IMR-90 (cell line): ENCODE measurements around the gene SLC8A1. TPM values are rescaled to one million over a fixed set of nuclear protein-coding genes. Genes with fewer than 3 reads are reported as not detected.
A peak's percentile ranks its signal among the peaks of the same experiment; 100 is the strongest.

ENCODE experiments used
- ATAC-seq: fragments of 200-7000 bp; cut with Tn5 transposase; 2 replicates; pipeline ENCODE4 v1.9.1; 2020; ENCODE audit warnings: low read depth, mild to moderate bottlenecking, moderate library complexity
- BruUV-seq: library from RNA; stranded (reverse); fragments of 400-500 nt; replicated peaks from 2 replicates; lab custom pipeline; 2021; lab: Mats Ljungman, UMichigan
- CTCF ChIA-PET: fragments of 300-600 bp; formaldehyde crosslinking; extraction: SDS; loops from one replicate; lab custom pipeline; 2021; ENCODE audit warnings: antibody characterized with exemption; lab: Yijun Ruan, JAX
- POLR2A ChIA-PET: fragments of 300-600 bp; sonication (Branson Sonifier 250); formaldehyde crosslinking; loops from one replicate; lab custom pipeline; 2022; ENCODE audit warnings: antibody characterized with exemption; ENCODE audit not compliant: unreplicated experiment; lab: Charles Lee
- DNase-seq: peaks from one replicate; pipeline ENCODE4 v3.0.0; 2013
- H2AFZ ChIP-seq: replicated peaks from 2 replicates; pipeline ENCODE3; 2013; ENCODE audit warnings: low read length, mild to moderate bottlenecking; ENCODE audit not compliant: poor library complexity
- H2AK5ac ChIP-seq: 2 replicates; pipeline ENCODE4 v1.6.1; 2013; ENCODE audit warnings: low read depth, low read length, inconsistent platforms
- H2AK9ac ChIP-seq: replicated peaks from 2 replicates; pipeline ENCODE3; 2013; ENCODE audit warnings: mild to moderate bottlenecking, low read depth, low read length, moderate library complexity; ENCODE audit not compliant: poor library complexity
- H2BK120ac ChIP-seq: 2 replicates; pipeline ENCODE4 v1.6.1; 2013; ENCODE audit warnings: low read depth, low read length, inconsistent platforms
- H2BK15ac ChIP-seq: 3 replicates; pipeline ENCODE4 v1.6.1; 2013; ENCODE audit warnings: low read depth, low read length, inconsistent platforms
- H2BK20ac ChIP-seq: 2 replicates; pipeline ENCODE4 v1.6.1; 2013; ENCODE audit warnings: low read depth, mild to moderate bottlenecking, inconsistent platforms, low read length, moderate library complexity
- H2BK5ac ChIP-seq: 2 replicates; pipeline ENCODE4 v1.6.1; 2013; ENCODE audit warnings: mild to moderate bottlenecking, low read depth, low read length, inconsistent platforms; ENCODE audit not compliant: poor library complexity, severe bottlenecking
- H3K14ac ChIP-seq: replicated peaks from 2 replicates; pipeline ENCODE4 v1.6.1; 2013; ENCODE audit warnings: low read depth, low read length, inconsistent platforms
- H3K18ac ChIP-seq: 2 replicates; pipeline ENCODE4 v1.6.1; 2013; ENCODE audit warnings: low read depth, low read length, control low read depth
- H3K23ac ChIP-seq: 2 replicates; pipeline ENCODE4 v1.6.1; 2013; ENCODE audit warnings: low read depth, low read length, inconsistent platforms
- H3K27ac ChIP-seq: 2 replicates; pipeline ENCODE4 v1.5.1; 2013; ENCODE audit warnings: mild to moderate bottlenecking, control low read depth, low read length; ENCODE audit not compliant: insufficient read depth
- H3K27me3 ChIP-seq: 2 replicates; pipeline ENCODE4 v1.6.1; 2013; ENCODE audit warnings: low read length; ENCODE audit not compliant: control insufficient read depth, insufficient read depth
- H3K36me3 ChIP-seq: 2 replicates; pipeline ENCODE4 v1.6.1; 2013; ENCODE audit warnings: low read length, mixed read lengths; ENCODE audit not compliant: control insufficient read depth, insufficient read depth
- H3K4ac ChIP-seq: 2 replicates; pipeline ENCODE4 v1.6.1; 2013; ENCODE audit warnings: low read depth, low read length, inconsistent platforms
- H3K4me1 ChIP-seq: 2 replicates; pipeline ENCODE4 v1.6.1; 2013; ENCODE audit warnings: low read length, mixed read lengths; ENCODE audit not compliant: control insufficient read depth, insufficient read depth
- H3K4me2 ChIP-seq: 2 replicates; pipeline ENCODE4 v1.6.1; 2013; ENCODE audit warnings: low read depth, mild to moderate bottlenecking, control low read depth, low read length, moderate library complexity
- H3K4me3 ChIP-seq: 2 replicates; pipeline ENCODE4 v1.5.1; 2013; ENCODE audit warnings: low read depth, mild to moderate bottlenecking, control low read depth, low read length, moderate library complexity; ENCODE audit not compliant: insufficient read depth
- H3K56ac ChIP-seq: 2 replicates; pipeline ENCODE4 v1.6.1; 2013; ENCODE audit warnings: low read length, inconsistent platforms; ENCODE audit not compliant: insufficient read depth; ENCODE audit errors: extremely low read depth
- H3K79me1 ChIP-seq, 2 experiments: 2 replicates each; pipeline ENCODE4 v1.6.1; 2013; ENCODE audit warnings: low read length in 2 of 2, inconsistent platforms in 1 of 2, low read depth in 1 of 2
- H3K9ac ChIP-seq: 2 replicates; pipeline ENCODE4 v1.6.1; 2013; ENCODE audit warnings: low read depth, low read length, control low read depth
- H3K9me1 ChIP-seq: 2 replicates; pipeline ENCODE4 v1.6.1; 2013; ENCODE audit warnings: low read length, inconsistent platforms; ENCODE audit not compliant: insufficient read depth
- H3K9me3 ChIP-seq: 2 replicates; pipeline ENCODE4 v1.6.1; 2013; ENCODE audit warnings: low read length; ENCODE audit not compliant: control insufficient read depth, insufficient read depth
- H4K20me1 ChIP-seq: 2 replicates; pipeline ENCODE4 v1.6.1; 2013; ENCODE audit warnings: low read length, inconsistent platforms; ENCODE audit not compliant: insufficient read depth
- H4K5ac ChIP-seq: 2 replicates; pipeline ENCODE4 v1.6.1; 2013; ENCODE audit warnings: mild to moderate bottlenecking, low read depth, low read length, control low read depth
- H4K8ac ChIP-seq, 2 experiments: 2 replicates each; pipeline ENCODE4 v1.6.1; 2013; ENCODE audit warnings: low read depth in 2 of 2, low read length in 2 of 2, control low read depth in 1 of 2, inconsistent platforms in 1 of 2
- H4K91ac ChIP-seq: 2 replicates; pipeline ENCODE4 v1.6.1; 2013; ENCODE audit warnings: low read depth, low read length, inconsistent platforms; ENCODE audit not compliant: insufficient read depth
- CEBPB ChIP-seq: IDR thresholded peaks from 2 replicates; pipeline ENCODE4 v1.6.1; 2012; ENCODE audit warnings: low read depth, low read length, improper control_type of control experiment
- NFE2L2 ChIP-seq: fragments of 150-350 bp; IDR thresholded peaks from 2 replicates; pipeline ENCODE4 v1.6.1; 2016; ENCODE audit warnings: low read depth, mild to moderate bottlenecking, low read length
- WGBS, 2 experiments: methylation state at CpG; one replicate each; pipeline versions ENCODE4 v1.1.5 to v1.1.7; 2013; ENCODE audit warnings: missing lambda C conversion rate in 2 of 2; ENCODE audit not compliant: insufficient read length in 1 of 2; ENCODE audit errors: extremely low coverage in 2 of 2; 5-methylcytosine and 5-hydroxymethylcytosine counted together
- dilution Hi-C: fragments of 300-500 bp; cut with HindIII; formaldehyde crosslinking; loops from one replicate; pipeline ENCODE4 v1.14.3; 2018; ENCODE audit warnings: low sequenced_read_pairs; ENCODE audit not compliant: unreplicated experiment
- in situ Hi-C: fragments of 300-500 bp; cut with MboI; formaldehyde crosslinking; loops from 3 replicates; pipeline ENCODE4 v1.14.3; 2019; ENCODE audit warnings: low sequenced_read_pairs, inconsistent platforms, mixed read lengths
- intact Hi-C: fragments of 100-400 bp; cut with micrococcal nuclease; formaldehyde crosslinking; loops from 2 replicates; pipeline ENCODE4 v1.10.0; 2022
- polyA plus RNA-seq, 3 experiments: library from polyadenylated mRNA; depleted of rRNA; stranded (reverse); fragments of >200 nt; gene quantifications; 2 replicates each; pipeline ENCODE4 v1.2.3, GENCODE V29; 2012; ENCODE audit warnings: low replicate concordance in 1 of 3
- total RNA-seq: library from RNA; depleted of rRNA; stranded (reverse); fragments of >200 nt; gene quantifications from 2 replicates; pipeline ENCODE4 v1.2.3, GENCODE V29; 2012

SLC8A1 gene
- total and polyA plus RNA-seq, 2 of the 4 experiments (the other 2 are of a cell fraction), result 7.7 to 57.0 TPM

DNA sequence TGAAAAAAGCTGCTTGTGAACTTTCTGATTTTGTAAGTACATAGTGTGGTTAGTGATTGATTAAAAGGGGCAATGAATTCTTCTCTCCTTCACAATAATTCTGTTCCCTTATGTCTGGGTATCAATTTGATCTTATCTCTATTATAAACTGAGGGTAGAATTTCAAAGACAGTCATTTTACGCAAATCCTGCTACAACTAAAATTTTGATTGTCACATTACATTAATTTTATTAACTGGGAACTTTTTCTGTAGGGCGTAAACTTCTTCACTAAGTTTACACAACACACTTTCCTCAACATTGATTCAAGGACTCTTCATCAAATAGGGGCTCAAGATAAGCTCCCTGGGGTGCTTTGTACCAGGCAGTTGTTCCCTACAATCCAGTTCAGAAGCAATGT lies 5.0 kb upstream of the SLC8A1 start:
- Histone ChIP-seq H3K4me2 (no peak overlapping the region), H3K4me1 (peaks cover 12% of the 10 kb centered on the region), H2BK5ac (no peak overlapping the region), H4K20me1 (no peaks in the 10 kb centered on the region), H3K56ac (no peak overlapping the region), H2AK5ac (no peak overlapping the region), H3K14ac (no peak overlapping the region), H3K18ac (no peak overlapping the region; the same call in 1 of the 2 replicates), H3K4me3 (no peak overlapping the region), H3K23ac (peak overlapping the region; percentile 28; the same call in 1 of the 2 replicates), H3K27me3 (no peaks in the 10 kb centered on the region), H3K9me3 (no peaks in the 10 kb centered on the region), H4K5ac (no peak overlapping the region; the same call in 1 of the 2 replicates), H3K9ac (no peak overlapping the region), H3K36me3 (no peaks in the 10 kb centered on the region), H2BK20ac (no peak overlapping the region), H2AFZ (no peak overlapping the region), H2BK15ac (0 out of 3 replicates have a peak overlapping the region, but pooled peaks have one; percentile 50), H3K4ac (no peak overlapping the region), H2AK9ac (no peak overlapping the region), H4K91ac (no peak overlapping the region), H3K9me1 (peaks cover 3% of the 10 kb centered on the region; the same call in 1 of the 2 replicates), H2BK120ac (no peak overlapping the region), H4K8ac (no peak overlapping the region), H3K27ac (no peak overlapping the region), H3K79me1 (peaks cover 0 to 5% of the 10 kb centered on the region in 2 experiments; a peak in 1 of 4 replicates)
- no CpG with 5 or more reads among the region's 2 CpGs for WGBS, 2 experiments
- in situ Hi-C loops (loop anchor here (10.0 kb wide), 1 partner anchor 552 kb away; no protein-coding TSS in a partner anchor), dilution Hi-C loops (no loop called here), intact Hi-C loops (loop anchor here (10.0 kb wide), 1 partner anchor 422 kb away; no protein-coding TSS in a partner anchor)
- no peak for DNase-seq
- ATAC-seq, result no peak
- ChIA-PET CTCF (no interaction called here), POLR2A (no interaction called here)
- TF ChIP-seq CEBPB, result no peak
- no peak for TF ChIP-seq NFE2L2
- no TSS peak for BruUV-seq
